GM19099 (cell line): Measurements from ENCODE around the gene RELA.

ENCODE experiments used
- POLR2A ChIP-seq: IDR thresholded peaks from 3 replicates; pipeline ENCODE4 v1.6.1; 2011; ENCODE audit warnings: low read depth; ENCODE audit not compliant: insufficient read length; ENCODE audit errors: extremely low read depth

RELA gene

GRCh38 chr11:65662799-65663638 is at the start of gene RELA:
Gene RELA, minus strand, starts transcription at chr11:65662916. Its CDS starts 84 bp downstream, at chr11:65662832.
- peak; percentile 72 for TF ChIP-seq POLR2A

GRCh38 chr11:65711785-65712632 is 49.3 kb upstream of the RELA start, which contains the start of gene KAT5:
Gene KAT5, plus strand, starts transcription at chr11:65712252. Its CDS starts 16 bp downstream, at chr11:65712268.
- TF ChIP-seq POLR2A: peak; percentile 82

GRCh38 chr11:65710421-65710820 is 47.7 kb upstream of the RELA start:
- no peak for TF ChIP-seq POLR2A

GRCh38 chr11:65709661-65710060 is 46.9 kb upstream of the RELA start:
- TF ChIP-seq POLR2A: no peak

- TF ChIP-seq POLR2A: no peak
Observed at GRCh38 chr11:65708451-65708850, 45.7 kb upstream of the RELA start.

- no peak for TF ChIP-seq POLR2A
Observed at GRCh38 chr11:65703846-65704245, 41.1 kb upstream of the RELA start.

GRCh38 chr11:65701686-65702085 is 39.0 kb upstream of the RELA start:
- no peak for TF ChIP-seq POLR2A

GRCh38 chr11:65700399-65700798 is 37.7 kb upstream of the RELA start:
- no peak for TF ChIP-seq POLR2A

GRCh38 chr11:65699306-65699705 is 36.6 kb upstream of the RELA start:
- no peak for TF ChIP-seq POLR2A

GRCh38 chr11:65698205-65698604 is 35.5 kb upstream of the RELA start:
- TF ChIP-seq POLR2A: no peak

GRCh38 chr11:65696802-65697552 is 34.3 kb upstream of the RELA start:
- TF ChIP-seq POLR2A: no peak

GRCh38 chr11:65695459-65696241 is 32.9 kb upstream of the RELA start:
- TF ChIP-seq POLR2A: no peak

GRCh38 chr11:65692367-65692766 is 29.7 kb upstream of the RELA start:
- TF ChIP-seq POLR2A: no peak

- TF ChIP-seq POLR2A: no peak
Observed at GRCh38 chr11:65685981-65686380, 23.3 kb upstream of the RELA start.
